GM19238 (cell line): ENCODE results near the gene MYOZ3.

Source experiments
- DNase-seq: peaks from one replicate; pipeline ENCODE4 v3.0.0; 2011; ENCODE audit warnings: low spot score; ENCODE audit not compliant: insufficient read length

Gene MYOZ3

GRCh38 chr5:150658699-150659265 lies 2.3 kb upstream of the MYOZ3 start:
- DNase-seq = no peak

GRCh38 chr5:150659360-150660107 lies 1.5 kb upstream of the MYOZ3 start:
- no peak for DNase-seq

GRCh38 chr5:150660108-150660831 lies 781 bp upstream of the MYOZ3 start:
- DNase-seq = no peak

GRCh38 chr5:150661821-150662596 lies 958 bp downstream of the MYOZ3 start:
- DNase-seq = no peak

- DNase-seq = no peak
These were observed 1.9 kb downstream of the MYOZ3 start for GRCh38 chr5:150662731-150663516.

GRCh38 chr5:150663936-150664335 lies 2.9 kb downstream of the MYOZ3 start:
- no peak for DNase-seq

GRCh38 chr5:150665044-150665443 lies 4.0 kb downstream of the MYOZ3 start:
- DNase-seq = no peak

- DNase-seq = no peak
These were observed 9.4 kb downstream of the MYOZ3 start for GRCh38 chr5:150670275-150670947.

GRCh38 chr5:150670948-150671310 lies 9.9 kb downstream of the MYOZ3 start:
- DNase-seq = no peak

GRCh38 chr5:150671509-150672236 lies 10.6 kb downstream of the MYOZ3 start:
- no peak for DNase-seq

- DNase-seq = no peak
These were observed 11.3 kb downstream of the MYOZ3 start for GRCh38 chr5:150672237-150672883.

GRCh38 chr5:150672884-150673275 lies 11.8 kb downstream of the MYOZ3 start:
- DNase-seq = no peak

GRCh38 chr5:150674341-150674821 lies 13.3 kb downstream of the MYOZ3 start:
- no peak for DNase-seq

- no peak for DNase-seq
These were observed 14.0 kb downstream of the MYOZ3 start for GRCh38 chr5:150675069-150675468.

GRCh38 chr5:150676578-150676977 lies 15.5 kb downstream of the MYOZ3 start:
- DNase-seq = no peak

- DNase-seq = no peak
These were observed 28.1 kb downstream of the MYOZ3 start for GRCh38 chr5:150689120-150689519.

GRCh38 chr5:150690760-150691159 lies 29.7 kb downstream of the MYOZ3 start:
- DNase-seq = no peak

GRCh38 chr5:150692276-150692675 lies 31.2 kb downstream of the MYOZ3 start:
- DNase-seq = no peak

GRCh38 chr5:150694612-150695011 lies 33.6 kb downstream of the MYOZ3 start:
- DNase-seq = no peak
